ENCODE data around the gene WAPL.
"Not testable (repeated sequence)": the region's sequence is repeated elsewhere in the genome, so short reads cannot be mapped to it uniquely, and the experiment has no call there.

Gene WAPL, protein sequence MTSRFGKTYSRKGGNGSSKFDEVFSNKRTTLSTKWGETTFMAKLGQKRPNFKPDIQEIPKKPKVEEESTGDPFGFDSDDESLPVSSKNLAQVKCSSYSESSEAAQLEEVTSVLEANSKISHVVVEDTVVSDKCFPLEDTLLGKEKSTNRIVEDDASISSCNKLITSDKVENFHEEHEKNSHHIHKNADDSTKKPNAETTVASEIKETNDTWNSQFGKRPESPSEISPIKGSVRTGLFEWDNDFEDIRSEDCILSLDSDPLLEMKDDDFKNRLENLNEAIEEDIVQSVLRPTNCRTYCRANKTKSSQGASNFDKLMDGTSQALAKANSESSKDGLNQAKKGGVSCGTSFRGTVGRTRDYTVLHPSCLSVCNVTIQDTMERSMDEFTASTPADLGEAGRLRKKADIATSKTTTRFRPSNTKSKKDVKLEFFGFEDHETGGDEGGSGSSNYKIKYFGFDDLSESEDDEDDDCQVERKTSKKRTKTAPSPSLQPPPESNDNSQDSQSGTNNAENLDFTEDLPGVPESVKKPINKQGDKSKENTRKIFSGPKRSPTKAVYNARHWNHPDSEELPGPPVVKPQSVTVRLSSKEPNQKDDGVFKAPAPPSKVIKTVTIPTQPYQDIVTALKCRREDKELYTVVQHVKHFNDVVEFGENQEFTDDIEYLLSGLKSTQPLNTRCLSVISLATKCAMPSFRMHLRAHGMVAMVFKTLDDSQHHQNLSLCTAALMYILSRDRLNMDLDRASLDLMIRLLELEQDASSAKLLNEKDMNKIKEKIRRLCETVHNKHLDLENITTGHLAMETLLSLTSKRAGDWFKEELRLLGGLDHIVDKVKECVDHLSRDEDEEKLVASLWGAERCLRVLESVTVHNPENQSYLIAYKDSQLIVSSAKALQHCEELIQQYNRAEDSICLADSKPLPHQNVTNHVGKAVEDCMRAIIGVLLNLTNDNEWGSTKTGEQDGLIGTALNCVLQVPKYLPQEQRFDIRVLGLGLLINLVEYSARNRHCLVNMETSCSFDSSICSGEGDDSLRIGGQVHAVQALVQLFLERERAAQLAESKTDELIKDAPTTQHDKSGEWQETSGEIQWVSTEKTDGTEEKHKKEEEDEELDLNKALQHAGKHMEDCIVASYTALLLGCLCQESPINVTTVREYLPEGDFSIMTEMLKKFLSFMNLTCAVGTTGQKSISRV (N-terminal part only)

GRCh38 chr10:86521678-86522509 lies at the start of gene WAPL:
Gene WAPL, minus strand, starts transcription at chr10:86521792. Its CDS starts 3,723 bp downstream, at chr10:86518069.
- DNase-seq: peak; percentile 56 to 96 (median 92)

GRCh38 chr10:86569335-86569734 lies 47.7 kb upstream of the WAPL start:
- no peak for DNase-seq

GRCh38 chr10:86566518-86566917 lies 44.9 kb upstream of the WAPL start:
- DNase-seq: not testable (repeated sequence)

GRCh38 chr10:86563338-86563737 lies 41.7 kb upstream of the WAPL start:
- DNase-seq: not testable (repeated sequence)

GRCh38 chr10:86558695-86559094 lies 37.1 kb upstream of the WAPL start:
- DNase-seq: not testable (repeated sequence)

GRCh38 chr10:86556933-86557649 lies 35.5 kb upstream of the WAPL start:
- no peak for DNase-seq

DNA sequence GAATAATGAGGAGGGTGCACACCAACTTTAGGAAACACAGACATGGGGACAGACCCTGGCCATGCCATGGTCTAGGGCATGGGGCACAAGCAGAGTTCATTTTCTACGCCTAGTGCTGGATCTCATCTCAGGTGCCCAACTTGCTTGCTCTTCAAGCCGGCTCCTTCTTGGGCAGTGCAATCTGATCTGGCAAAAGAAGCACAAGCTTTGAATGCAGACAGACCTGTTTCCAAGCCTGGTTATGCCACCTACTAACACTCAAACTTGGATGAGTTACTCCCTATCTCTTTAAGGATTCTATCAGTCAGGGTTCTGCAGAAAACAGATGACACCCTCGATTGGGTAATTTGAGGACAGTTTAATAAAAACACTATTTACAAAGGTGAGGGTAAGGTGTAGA lies 34.9 kb upstream of the WAPL start:
- DNase-seq: no peak

GRCh38 chr10:86553639-86554038 lies 32.0 kb upstream of the WAPL start:
- DNase-seq: no peak

DNA sequence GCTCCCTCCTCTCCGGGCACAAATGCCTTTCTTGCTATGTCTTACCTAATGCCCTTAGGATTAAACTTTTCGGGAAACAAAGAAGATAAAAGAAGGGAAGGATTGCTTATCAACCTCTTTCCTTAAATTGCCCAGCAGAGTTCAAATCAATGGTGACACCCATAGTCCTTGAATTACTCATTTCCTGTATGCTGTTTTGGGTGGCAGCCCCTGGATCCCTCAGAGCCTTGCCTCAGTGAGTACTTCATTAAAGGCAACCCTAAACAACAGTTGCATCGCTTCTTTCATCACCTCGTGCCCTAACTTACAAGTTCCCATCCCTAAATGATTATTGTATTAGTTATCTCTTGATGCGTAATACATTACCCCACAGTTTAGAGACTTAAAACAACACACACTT lies 31.6 kb upstream of the WAPL start:
- no peak for DNase-seq

GRCh38 chr10:86547296-86547695 lies 25.7 kb upstream of the WAPL start:
- no peak for DNase-seq

DNA sequence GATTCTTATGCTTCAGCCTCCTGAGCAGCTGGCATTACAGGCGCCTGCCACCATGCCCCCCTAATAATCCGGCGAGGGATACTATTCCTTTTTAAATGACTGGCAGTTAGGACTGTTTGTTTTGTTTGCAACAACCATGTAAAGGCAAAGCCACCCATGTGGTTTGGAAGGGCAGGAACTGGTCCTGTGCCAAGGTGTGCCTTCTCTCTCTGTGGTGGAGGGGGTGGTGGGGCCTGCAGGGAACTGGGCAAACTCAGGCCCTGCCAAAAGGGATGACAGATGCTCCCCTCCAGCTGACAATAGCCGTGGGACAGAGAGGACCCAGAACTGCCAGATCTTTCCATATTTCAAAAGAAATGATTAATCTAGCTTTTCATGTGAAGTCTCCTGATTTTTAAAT lies 23.5 kb upstream of the WAPL start:
- DNase-seq: no peak

DNA sequence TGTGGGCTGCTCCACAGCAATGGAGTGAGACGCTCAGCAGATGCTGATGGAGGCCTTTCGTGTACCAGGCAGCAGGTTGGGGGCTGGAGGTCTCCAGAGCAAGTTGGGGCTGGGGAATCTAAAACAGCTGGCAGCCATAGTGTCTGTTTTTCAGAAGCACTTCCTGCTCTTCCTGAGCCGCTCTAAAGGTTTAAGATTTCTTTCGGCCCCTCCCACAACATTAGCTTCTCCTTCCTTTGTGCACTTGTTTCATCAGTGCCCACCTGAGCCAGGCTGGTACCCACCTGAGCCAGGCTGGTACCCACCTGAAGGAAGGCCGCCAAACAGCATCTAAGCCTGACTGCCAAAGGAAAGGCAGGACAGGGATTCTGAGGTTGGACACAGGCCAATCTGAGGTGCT lies 18.4 kb upstream of the WAPL start:
- no peak for DNase-seq

DNA sequence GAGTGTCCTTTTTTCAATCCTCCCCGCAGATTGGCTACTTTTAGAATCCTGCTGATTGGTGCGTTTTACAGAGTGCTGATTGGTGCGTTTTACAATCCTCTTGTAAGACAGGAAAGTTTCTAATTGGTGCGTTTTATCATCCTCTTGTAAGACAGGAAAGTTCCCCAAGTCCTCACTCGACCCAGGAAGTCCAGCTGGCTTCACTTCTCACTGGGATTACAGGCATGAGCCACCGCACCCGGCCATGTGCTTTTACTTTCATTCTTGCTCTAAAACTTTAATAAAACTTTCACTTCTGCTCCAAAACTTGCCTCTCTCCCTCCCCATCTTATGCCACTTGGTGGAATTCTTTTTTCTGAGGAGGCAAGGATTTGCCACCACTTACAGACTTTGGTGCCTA lies 17.0 kb upstream of the WAPL start:
- peak in 2 of 56 donors; percentile 4 to 11 for DNase-seq

DNA sequence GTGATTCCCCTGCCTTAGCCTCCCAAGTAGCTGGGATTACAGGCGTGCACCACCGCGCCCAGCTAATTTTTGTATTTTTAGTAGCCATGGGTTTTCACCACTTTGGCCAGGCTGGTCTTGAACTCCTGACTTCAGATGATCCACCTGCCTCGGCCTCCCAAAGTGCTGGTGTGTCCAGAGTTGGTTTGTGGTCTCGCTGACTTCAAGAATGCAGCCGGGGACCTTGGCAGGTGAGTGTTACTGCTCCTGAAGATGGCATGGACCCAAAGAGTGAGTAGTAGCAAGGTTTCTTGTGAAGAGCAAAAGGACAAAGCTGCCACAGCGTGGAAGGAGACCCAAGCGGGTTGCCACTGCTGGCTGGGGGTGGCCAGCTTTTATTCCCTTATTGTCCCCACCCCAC lies 16.4 kb upstream of the WAPL start:
- not testable (repeated sequence) for DNase-seq

- no peak for DNase-seq
Observed at GRCh38 chr10:86536294-86536861, 14.8 kb upstream of the WAPL start.

- DNase-seq: peak in 10 of 56 donors; percentile 5 to 44 (median 17)
Observed at GRCh38 chr10:86535132-86535882, 13.7 kb upstream of the WAPL start.

DNA sequence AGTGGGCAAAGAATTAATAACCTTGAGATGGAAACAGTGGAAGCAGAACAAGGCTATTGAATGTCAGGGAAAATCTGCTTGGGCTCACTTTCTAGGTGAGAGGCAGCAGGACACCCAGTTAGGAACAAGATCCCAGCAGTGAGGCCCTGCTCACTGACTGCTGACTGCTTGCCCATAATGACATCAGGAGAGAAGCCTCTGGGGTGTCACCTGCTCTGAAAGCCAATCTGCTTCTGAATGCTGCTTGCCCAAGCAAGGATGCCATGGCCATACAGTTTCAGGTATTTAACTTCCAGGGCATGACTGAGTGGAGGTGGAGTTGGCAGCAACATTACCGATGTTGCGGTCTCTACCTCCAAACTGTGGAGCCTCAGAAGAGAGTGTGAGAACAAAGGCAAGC lies 11.7 kb upstream of the WAPL start:
- DNase-seq: no peak

- DNase-seq: not testable (repeated sequence)
Observed at GRCh38 chr10:86528736-86529135, 7.1 kb upstream of the WAPL start.

DNA sequence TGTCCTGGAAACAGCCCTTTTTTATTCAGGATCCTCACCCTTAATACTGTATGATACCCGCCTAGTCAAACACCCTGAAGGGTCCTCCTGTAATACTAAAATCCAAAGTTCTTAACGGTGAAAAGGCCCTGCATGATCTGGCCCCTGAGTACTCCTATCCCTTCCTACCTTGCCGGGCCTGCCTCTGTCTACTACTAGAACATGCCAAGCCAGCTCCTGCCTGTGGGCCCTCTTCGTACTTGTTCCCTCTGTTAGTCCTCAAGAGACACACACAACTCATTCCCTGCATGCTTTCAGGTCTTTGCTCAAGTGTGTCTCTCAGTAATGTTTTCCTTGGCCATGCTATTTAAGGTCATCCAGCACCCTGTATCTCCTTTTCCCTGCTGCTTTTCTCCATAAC lies 5.0 kb upstream of the WAPL start:
- no peak for DNase-seq
